Bone marrow (tissue), 2 donors: ENCODE measurements around the gene PLA2G5.

Source experiments
- DNase-seq, 2 donors: peaks; one replicate each; lab custom pipeline; 2025; lab: John Stamatoyannopoulos, UW

The PLA2G5 gene

DNA sequence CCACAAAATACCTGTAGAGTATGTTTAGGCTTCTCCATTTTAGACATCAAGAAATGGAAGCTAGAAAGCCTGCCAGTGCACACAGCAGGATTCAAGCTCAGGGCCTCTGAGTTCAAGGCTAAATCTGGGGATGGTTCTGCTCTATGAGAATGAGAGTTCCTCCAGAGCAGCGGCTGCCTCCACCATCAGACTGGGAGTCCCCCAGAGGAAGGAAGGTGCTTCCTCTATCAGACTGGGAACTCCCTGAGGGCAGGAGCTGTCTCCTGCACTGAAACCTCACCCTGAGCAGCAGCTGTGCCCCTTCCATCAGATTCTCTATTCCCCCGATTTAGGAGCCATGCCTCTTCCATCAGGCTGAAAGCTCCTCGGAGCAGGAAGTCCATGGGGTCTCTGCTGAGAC, 20.1 kb downstream of the PLA2G5 start:
- no peak for DNase-seq

GRCh38 chr1:20090641-20091040, 20.6 kb downstream of the PLA2G5 start:
- DNase-seq, result no peak

DNA sequence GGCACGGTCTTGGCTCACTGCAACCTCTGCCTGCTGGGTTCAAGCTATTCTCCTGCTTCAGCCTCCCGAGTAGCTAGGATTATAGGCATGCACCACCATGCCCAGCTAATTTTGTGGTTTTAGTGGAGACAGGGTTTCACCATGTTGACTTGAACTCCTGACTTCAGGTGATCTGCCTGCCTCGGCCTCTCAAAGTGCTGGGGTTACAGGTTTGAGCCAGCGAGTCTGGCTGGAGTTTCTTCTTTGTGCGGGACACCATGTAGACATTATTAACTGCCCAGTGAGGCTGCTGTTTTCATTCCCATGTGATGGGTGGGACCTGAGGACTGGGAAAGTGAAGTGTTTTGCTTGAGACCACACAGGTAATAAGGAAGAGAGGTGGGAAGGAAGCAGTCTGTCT, 23.3 kb downstream of the PLA2G5 start:
- no peak for DNase-seq

DNA sequence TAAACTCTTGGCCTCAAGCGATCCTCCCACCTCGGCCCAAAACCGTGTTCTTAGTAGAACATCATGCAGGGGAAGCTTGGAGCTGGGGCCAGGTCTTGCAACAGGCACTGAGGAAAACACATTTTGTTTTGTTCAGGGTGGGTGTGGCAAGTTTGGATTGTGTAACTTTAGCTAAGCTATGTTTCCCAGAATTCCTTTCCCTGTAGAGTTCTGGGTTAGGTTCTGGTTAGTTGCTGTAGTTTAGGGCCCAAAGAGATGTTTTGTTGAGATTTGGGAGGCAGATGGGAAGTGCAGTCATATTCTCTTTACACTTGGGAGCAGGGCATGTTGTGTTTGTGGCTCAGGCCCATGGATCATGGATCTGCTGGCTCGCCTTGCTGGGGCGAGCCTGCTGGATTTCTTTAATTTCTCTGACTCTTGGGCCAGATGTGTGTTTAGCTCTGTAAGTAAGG, 24.0 kb downstream of the PLA2G5 start:
- no peak for DNase-seq

DNA sequence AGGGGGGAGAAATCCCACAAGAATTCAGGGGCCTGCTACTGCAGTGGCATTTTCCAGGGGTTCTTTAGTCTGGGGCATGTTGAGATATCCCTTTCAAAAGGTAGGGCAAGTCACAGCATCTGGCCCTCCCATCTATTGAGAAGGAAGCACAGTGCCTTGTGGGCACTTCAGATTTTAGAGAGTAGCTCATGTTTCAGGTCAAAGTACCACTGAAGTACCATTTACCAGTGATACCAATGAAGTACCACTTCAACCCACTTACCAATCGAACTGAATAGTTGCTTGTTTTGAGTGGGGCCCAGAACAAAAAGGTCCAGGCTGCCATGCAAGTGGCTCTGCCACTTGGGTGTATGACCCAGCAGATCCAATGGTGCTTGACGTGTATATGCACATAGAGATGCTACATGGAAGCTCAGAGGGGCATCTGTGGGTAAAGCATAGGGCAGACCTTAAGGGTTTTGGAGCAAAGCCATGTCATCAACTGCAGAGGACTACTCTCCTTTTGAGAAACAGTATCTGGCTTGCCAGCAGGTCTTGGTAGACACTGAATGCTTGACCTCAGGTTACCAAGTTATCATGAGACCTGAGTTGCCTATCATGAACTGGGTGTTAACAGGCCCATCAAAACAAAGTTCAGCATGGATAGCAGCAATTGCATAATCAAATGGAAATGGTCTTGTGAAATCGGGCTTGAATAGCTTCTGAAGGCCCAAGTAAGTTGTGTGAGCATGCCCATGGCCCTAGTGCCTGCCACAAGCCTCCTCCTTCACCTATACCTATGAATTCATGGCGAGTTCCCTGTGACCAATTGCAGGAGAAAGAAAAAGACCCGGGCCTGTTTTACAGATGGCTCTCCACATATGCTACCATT, 25.8 kb downstream of the PLA2G5 start:
- no peak for DNase-seq

GRCh38 chr1:20096840-20097447, 26.9 kb downstream of the PLA2G5 start:
- DNase-seq, result no peak

- DNase-seq, result no peak
Observed at GRCh38 chr1:20099533-20099932, 29.5 kb downstream of the PLA2G5 start.

DNA sequence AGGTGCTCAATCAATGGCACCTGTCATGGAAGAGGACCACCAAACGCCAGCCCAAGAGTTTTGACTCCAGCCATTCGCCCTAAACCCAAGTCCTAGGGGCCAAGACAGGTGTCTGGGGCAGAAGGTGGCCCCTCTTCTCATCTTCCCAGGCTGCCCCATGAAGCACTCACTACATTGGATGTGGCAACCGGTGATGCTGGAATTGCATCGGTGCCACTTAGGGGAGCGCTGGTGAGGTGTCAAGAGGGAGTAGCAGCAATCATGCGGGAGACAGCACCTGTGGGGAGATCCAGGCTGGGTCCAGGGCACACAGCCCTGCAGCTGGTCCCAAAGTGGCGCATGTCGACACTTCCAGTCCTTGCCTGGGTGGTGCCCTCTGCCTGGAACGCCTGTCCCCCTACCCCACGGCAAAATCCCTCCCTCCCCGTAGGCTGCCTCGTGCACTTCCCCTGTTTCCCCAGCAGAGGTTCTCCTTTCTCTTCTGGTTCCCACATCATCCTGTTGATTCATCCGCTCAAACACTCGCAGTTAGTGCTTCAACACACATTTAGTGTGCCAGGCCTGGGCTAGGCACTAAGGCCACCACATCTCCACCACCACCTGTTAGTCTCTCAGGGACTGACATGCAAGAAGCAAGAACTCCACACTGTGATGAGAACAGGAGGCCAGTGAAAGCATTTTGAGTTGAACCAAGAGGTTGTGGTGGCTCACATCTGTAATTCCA, 30.8 kb downstream of the PLA2G5 start:
- DNase-seq, result no peak

DNA sequence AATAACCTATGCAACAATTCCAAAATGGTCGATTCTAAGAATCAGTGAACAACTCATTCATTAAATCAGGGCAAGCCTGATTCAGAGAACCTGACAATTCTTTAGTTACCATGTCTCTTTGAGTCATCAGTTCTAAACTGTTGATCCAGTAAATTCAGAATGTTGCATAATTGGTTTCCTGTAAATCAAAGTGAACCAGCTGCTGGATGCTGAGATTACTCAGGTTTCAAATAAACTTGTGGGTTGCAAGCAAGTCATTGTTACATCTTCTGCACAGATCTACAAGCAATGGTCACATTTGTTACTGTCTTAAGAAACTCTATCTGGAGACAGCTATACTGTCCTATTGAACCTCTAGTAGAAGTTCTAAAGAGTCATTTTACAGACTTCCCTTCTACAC, 32.9 kb downstream of the PLA2G5 start:
- no peak for DNase-seq

- no peak for DNase-seq
Observed at GRCh38 chr1:20105856-20106255, 35.9 kb downstream of the PLA2G5 start.

GRCh38 chr1:20107351-20107750, 37.4 kb downstream of the PLA2G5 start:
- no peak for DNase-seq

- no peak for DNase-seq
Observed at GRCh38 chr1:20107796-20108195, 37.8 kb downstream of the PLA2G5 start.

DNA sequence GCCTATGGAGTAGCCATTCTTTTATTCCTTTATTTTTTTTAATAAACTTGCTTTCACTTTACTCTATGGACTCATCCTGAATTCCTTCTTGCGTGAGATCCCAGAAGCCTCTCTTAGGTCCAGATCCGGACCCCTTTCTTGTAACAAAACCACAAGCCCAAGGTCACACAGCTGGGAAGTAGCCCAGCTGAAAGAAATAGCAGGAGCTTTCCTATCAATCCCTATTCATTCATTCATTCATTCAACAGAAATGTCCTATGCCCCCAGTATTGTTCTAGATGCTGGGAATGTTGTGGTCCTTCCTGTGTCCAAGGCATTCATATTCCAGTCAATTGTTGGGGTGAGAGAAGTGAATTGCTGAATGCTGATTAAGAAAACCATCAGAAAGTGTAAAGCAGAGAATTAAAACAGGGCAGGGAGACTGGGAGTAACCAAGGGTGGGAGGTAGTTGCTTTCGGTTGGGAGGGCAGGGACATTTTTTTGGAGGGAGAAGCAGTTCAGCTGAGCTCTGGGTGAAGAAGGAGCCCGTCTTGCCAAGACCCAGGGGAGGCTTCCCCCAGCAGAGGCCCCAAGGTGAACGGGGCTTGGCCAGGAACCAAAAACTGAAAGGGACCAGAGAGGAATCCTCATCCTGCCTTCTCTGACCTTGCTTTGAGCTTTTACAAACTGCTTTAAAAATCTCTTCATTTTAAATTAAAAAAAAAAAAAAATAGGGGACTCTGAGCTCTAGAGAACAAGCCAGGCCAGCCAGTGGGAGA, 38.6 kb downstream of the PLA2G5 start:
- no peak for DNase-seq

- DNase-seq, result no peak
Observed at GRCh38 chr1:20109223-20109856, 39.3 kb downstream of the PLA2G5 start.

DNA sequence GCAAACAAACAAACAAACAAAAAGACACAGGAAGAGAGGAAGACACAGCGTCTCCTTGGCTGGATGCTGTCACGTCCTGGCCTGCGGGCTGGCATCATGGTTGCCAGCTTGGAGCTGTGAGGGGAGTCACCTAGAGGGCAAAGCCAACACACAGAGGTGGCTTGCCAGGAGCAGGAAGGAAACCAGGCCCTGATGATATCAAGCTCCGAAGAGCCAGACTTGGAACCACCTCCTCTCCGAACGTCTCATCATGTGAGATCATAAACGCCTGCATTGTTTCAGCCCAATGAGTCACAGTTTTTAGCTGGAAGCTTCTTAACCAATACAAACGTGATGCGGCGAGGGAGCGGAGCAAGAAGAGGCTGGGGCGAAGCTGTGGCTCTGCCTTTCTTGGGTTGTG, 40.7 kb downstream of the PLA2G5 start:
- no peak for DNase-seq

DNA sequence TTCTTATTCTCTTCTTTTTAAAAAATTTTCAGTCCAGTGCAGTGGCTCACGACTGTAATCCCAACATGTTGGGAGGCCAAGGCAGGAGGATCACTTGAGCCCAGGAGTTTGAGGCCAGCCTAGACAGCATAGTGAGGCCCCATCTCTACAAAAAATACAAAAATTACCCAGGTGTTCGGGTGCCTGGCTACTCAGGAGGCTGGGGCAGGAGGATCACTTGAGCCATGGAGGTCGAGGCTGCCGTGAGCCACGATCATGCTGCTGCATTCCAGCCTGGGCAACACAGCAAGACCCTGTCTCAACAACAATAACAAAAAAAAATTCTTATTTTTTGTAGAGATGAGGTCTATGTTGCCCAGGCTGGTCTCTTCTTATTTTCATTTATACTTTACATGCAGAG, 41.5 kb downstream of the PLA2G5 start:
- DNase-seq, result no peak

DNA sequence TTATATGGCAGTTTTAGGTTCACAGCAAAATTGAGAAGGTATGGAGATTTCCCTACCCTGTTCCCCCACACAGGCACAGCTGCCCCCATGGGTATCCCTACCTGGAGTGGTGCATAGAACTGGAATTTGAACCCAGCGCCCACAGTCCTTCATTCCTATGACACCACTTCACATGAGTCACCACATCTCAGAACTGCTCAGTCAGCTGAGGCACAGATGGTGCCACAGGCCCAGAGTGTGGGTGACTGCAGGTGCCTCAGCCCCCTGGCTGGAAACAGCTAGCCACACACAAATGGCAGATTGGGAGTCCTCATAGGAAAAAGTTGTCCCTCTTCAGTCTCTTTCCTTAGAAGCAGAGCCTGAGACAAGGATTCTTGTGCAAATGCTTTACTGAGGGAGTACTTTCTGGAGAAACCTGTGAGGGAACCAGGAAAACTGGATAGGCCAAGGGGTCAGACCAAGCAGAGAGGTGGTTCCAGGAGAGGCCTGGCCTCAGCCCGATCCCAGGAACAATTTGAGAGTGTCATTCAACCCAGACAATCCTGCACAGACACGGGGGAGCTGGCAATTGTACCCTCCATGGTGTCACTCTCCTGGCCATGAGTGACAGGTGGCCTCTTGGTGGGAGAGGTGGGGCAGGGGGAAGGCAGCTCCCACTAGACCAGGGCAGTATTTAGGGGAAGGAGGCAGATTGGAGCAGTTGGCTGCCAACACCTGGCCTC, 42.4 kb downstream of the PLA2G5 start:
- DNase-seq, result no peak

DNA sequence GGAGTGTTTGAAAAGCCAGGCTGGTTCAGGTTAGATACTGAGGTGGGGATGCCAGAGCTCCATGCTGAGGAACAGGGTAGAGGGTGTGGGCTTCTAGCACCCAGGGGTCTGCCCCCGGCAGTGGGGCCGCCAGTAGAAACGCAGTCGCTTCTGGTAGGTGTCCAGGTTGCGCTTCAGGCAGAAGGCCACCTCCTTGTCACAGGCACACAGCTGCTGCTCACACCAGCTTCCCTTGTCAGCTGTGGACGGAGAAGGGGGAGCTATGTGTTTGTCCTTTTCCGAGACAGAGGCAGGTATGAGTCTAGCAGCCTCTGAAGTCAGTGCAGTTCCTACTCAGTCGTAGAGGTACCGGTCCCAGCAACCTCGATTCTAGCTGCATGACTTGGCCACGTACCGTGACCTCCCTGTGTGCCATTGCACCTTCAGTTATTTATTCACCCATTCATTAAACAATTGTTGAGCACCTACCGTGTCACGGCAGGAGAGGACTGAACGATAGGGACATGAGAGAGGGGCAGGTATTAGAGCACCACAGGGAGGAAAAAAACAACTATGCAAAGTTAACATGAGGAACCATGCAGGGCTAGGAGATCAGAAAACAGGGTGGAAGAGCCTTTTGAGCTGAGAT, 44.1 kb downstream of the PLA2G5 start:
- DNase-seq, result no peak

DNA sequence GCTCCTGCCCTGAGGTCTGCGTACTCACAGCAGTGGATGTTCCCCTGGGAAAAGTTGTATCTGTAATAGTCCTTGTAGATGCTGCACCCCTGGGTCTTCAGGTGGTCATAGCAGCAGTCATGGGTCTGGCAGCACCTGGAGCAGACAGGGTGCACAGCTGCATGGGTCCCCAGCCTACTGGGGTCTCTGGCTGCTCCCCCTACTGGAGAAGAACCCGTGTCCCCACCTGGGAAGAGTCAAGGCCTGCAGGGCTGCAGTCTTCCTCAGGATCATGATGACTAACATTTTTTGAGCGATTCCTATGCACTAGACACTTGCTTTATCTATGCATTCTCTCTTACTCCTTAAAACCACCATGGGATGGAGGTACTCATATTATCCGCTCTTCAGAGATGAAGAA, 45.5 kb downstream of the PLA2G5 start:
- DNase-seq, result no peak

GRCh38 chr1:20115916-20116315, 45.9 kb downstream of the PLA2G5 start:
- no peak for DNase-seq

DNA sequence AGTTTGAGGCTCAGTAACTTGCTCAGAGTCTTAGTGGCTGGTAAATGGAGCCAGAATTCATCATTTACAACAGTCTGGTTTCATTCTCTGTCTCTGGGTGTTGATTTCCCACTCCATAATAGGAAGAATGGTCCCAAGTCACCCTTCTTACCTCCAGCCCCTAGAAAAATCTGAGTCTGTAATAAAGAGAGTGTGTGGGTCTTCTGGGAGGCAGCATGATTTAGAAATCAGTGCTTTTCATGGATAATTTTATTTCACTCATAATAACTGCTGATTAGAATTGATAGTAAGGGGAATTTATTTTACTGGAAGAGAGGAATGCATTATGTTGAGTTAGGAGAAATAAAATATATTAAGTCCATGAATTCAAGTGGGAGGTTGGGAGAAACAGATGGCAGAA, 47.2 kb downstream of the PLA2G5 start:
- no peak for DNase-seq
